A673 (cell line): Measurements from ENCODE around the gene TNFAIP6. TPM values are rescaled to one million over a fixed set of nuclear protein-coding genes. Genes with fewer than 3 reads are reported as not detected.
"Not testable (repeated sequence)": the region's sequence is repeated elsewhere in the genome, so short reads cannot be mapped to it uniquely, and the experiment has no call there.

ENCODE experiments used
- Bru-seq: library from RNA; stranded (reverse); fragments of 400-500 nt; gene quantifications from one replicate; lab custom pipeline; 2021; lab: Mats Ljungman, UMichigan
- BruChase-seq, 2 experiments: library from RNA; stranded (reverse); fragments of 400-500 nt; gene quantifications; one replicate each; lab custom pipeline; 2021; lab: Mats Ljungman, UMichigan
- BruUV-seq: library from RNA; stranded (reverse); fragments of 400-500 nt; replicated peaks from 2 replicates; lab custom pipeline; 2021; lab: Mats Ljungman, UMichigan
- CTCF ChIA-PET: fragments of 300-600 bp; sonication (Branson Sonifier 250); formaldehyde crosslinking; loops from one replicate; lab custom pipeline; 2022; ENCODE audit warnings: antibody characterized with exemption; lab: Charles Lee
- POLR2A ChIA-PET: fragments of 300-600 bp; sonication (Branson Sonifier 250); formaldehyde crosslinking; loops from one replicate; lab custom pipeline; 2022; ENCODE audit warnings: antibody characterized with exemption; ENCODE audit not compliant: low non-redundant PET; lab: Charles Lee
- DNase-seq: peaks from one replicate; pipeline ENCODE4 v3.0.0-alpha.2; 2015; ENCODE audit warnings: low spot score
- H3K27ac ChIP-seq: fragments of 200-600 bp; sonication (generic); 2 replicates; pipeline ENCODE4 v1.5.1; 2016; ENCODE audit warnings: mixed run types, low read depth, mild to moderate bottlenecking, mixed read lengths, antibody characterized with exemption, low read length; ENCODE audit not compliant: poor library complexity, severe bottlenecking
- H3K27me3 ChIP-seq: fragments of 200-600 bp; sonication (generic); replicated peaks from 2 replicates; pipeline ENCODE4 v1.6.1; 2017; ENCODE audit warnings: mixed run types, low read depth, mild to moderate bottlenecking, mixed read lengths, antibody characterized with exemption, low read length; ENCODE audit not compliant: insufficient read depth, poor library complexity
- H3K36me3 ChIP-seq: fragments of 200-600 bp; sonication (generic); 2 replicates; pipeline ENCODE4 v1.6.1; 2016; ENCODE audit warnings: mixed run types, mild to moderate bottlenecking, mixed read lengths, antibody characterized with exemption, low read length; ENCODE audit not compliant: insufficient read depth, poor library complexity, severe bottlenecking
- H3K4me1 ChIP-seq: fragments of 200-600 bp; sonication (generic); 2 replicates; pipeline ENCODE4 v1.6.1; 2017; ENCODE audit warnings: mixed run types, mild to moderate bottlenecking, mixed read lengths, antibody characterized with exemption, low read length; ENCODE audit not compliant: insufficient read depth, poor library complexity, severe bottlenecking
- H3K4me3 ChIP-seq: fragments of 200-600 bp; sonication (generic); 2 replicates; pipeline ENCODE4 v1.5.1; 2016; ENCODE audit warnings: low read depth, mixed run types, mild to moderate bottlenecking, mixed read lengths, low read length; ENCODE audit not compliant: poor library complexity, severe bottlenecking
- H3K9me3 ChIP-seq: fragments of 200-600 bp; sonication (generic); 2 replicates; pipeline ENCODE4 v1.6.1; 2016; ENCODE audit warnings: mixed run types, low read depth, mild to moderate bottlenecking, mixed read lengths, antibody characterized with exemption, low read length; ENCODE audit not compliant: poor library complexity, severe bottlenecking
- EZH2 ChIP-seq: fragments of 200-600 bp; sonication (generic); IDR thresholded peaks from 2 replicates; pipeline ENCODE4 v1.6.1; 2017; ENCODE audit warnings: borderline replicate concordance, low read depth, mild to moderate bottlenecking, mixed read lengths, antibody characterized with exemption, low read length; ENCODE audit not compliant: poor library complexity, severe bottlenecking
- intact Hi-C: fragments of 100-400 bp; cut with micrococcal nuclease; formaldehyde crosslinking; loops from one replicate; pipeline ENCODE4 v1.10.0; 2022; ENCODE audit not compliant: unreplicated experiment
- long read RNA-seq: library from polyadenylated mRNA; stranded (forward); transcript quantifications from one replicate; pipeline ENCODE4 v2.0.0, GENCODE V29; 2022
- total RNA-seq: library from RNA; stranded (reverse); gene quantifications from 2 replicates; pipeline ENCODE4 v1.2.3, GENCODE V29; 2021
- TF ChIP-seq, protein P1 (sequence below): fragments of 300-800, 200-600 bp; sonication (generic); conservative IDR thresholded peaks from 2 replicates; pipeline ENCODE4 v1.5.1; 2017; ENCODE audit warnings: low read depth, mild to moderate bottlenecking, antibody characterized with exemption, low read length, moderate library complexity, mixed read lengths

TNFAIP6 gene, protein sequence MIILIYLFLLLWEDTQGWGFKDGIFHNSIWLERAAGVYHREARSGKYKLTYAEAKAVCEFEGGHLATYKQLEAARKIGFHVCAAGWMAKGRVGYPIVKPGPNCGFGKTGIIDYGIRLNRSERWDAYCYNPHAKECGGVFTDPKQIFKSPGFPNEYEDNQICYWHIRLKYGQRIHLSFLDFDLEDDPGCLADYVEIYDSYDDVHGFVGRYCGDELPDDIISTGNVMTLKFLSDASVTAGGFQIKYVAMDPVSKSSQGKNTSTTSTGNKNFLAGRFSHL
- total RNA-seq (123 and 135 TPM in 2 replicates), Bru-seq, nascent RNA (percentile 97 among the genes with signal in this experiment), BruChase-seq, experiment 1, labeled RNA remaining after a 2-hour chase (percentile 93 among the genes with signal in this experiment), BruChase-seq, experiment 2, labeled RNA remaining after a 6-hour chase (percentile 89 among the genes with signal in this experiment)
- long read RNA-seq, transcript TNFAIP6-201 (6 exons, 1,424 nt) = major isoform, 475 of 524 reads
- long read RNA-seq, partial matches to known transcripts = 35 of 524 reads
- long read RNA-seq, other reads (novel, unspliced or antisense) = 14 of 524 reads

DNA sequence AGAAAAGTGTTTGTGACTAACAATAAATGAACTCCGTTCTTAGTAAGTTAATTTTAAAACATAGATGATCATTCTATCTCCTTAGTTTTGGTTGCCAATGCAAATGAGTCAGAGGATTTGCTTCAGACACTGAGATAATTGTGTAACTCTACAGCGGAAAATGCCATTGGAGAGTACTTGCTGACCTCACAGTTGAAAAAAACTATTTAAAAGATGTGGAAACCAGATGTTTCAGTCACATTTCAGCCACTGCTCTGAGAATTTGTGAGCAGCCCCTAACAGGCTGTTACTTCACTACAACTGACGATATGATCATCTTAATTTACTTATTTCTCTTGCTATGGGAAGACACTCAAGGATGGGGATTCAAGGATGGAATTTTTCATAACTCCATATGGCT is at the start of gene TNFAIP6:
TNFAIP6 (plus strand) TSS at position 234 of the 400 bp plus-strand sequence; CDS start at position 309, 75 bp downstream.
- CTCF ChIA-PET = no interaction called here
- BruUV-seq = no TSS peak
- TF ChIP-seq, protein P1, sequence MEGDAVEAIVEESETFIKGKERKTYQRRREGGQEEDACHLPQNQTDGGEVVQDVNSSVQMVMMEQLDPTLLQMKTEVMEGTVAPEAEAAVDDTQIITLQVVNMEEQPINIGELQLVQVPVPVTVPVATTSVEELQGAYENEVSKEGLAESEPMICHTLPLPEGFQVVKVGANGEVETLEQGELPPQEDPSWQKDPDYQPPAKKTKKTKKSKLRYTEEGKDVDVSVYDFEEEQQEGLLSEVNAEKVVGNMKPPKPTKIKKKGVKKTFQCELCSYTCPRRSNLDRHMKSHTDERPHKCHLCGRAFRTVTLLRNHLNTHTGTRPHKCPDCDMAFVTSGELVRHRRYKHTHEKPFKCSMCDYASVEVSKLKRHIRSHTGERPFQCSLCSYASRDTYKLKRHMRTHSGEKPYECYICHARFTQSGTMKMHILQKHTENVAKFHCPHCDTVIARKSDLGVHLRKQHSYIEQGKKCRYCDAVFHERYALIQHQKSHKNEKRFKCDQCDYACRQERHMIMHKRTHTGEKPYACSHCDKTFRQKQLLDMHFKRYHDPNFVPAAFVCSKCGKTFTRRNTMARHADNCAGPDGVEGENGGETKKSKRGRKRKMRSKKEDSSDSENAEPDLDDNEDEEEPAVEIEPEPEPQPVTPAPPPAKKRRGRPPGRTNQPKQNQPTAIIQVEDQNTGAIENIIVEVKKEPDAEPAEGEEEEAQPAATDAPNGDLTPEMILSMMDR = no peak
- no peak for TF ChIP-seq EZH2
- Histone ChIP-seq H3K9me3 (no peaks in the 10 kb centered on the region), H3K27me3 (no peaks in the 10 kb centered on the region), H3K4me1 (peaks cover 30% of the 10 kb centered on the region), H3K36me3 (peaks cover 11% of the 10 kb centered on the region), H3K4me3 (peak within 1 kb of the TSS; percentile 56), H3K27ac (peak within 1 kb of the TSS; percentile 69)
- intact Hi-C loops = no loop called here
- POLR2A ChIA-PET = no interaction called here
- peak; percentile 94 for DNase-seq

- H3K4me3 ChIP-seq, DNase-seq, intact Hi-C loops, H3K27ac ChIP-seq, H3K27me3 ChIP-seq, POLR2A ChIA-PET, H3K9me3 ChIP-seq, CTCF ChIA-PET, BruUV-seq: not testable (repeated sequence)
- Histone ChIP-seq H3K36me3 (peaks cover 18% of the 10 kb centered on the region), H3K4me1 (peaks cover 36% of the 10 kb centered on the region)
These were observed 47.1 kb upstream of the TNFAIP6 start for GRCh38 chr2:151310313-151310712.

DNA sequence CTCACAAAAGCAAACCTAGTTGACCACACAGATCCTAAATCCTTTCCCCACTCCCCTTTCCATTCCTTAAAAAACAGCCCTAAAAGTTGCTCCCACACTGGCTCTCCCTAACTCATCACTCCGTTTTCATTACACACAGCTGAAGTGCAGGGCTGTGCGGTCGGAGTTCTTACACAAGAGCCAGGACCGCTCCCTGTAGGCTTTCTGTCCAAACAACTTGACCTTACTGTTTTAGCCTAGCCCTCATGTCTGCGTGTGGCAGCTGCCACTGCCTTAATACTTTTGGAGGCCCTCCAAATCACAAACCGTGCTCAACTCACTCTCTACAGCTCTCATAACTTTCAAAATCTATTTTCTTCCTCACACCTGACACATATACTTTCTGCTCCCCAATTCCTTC is 45.0 kb upstream of the TNFAIP6 start:
- H3K27me3 ChIP-seq, H3K36me3 ChIP-seq: not testable (repeated sequence)

GRCh38 chr2:151315381-151315903 is 42.0 kb upstream of the TNFAIP6 start:
- Histone ChIP-seq H3K27ac (peak overlapping the region; percentile 74), H3K9me3 (peaks cover 4% of the 10 kb centered on the region), H3K4me1 (peaks cover 40% of the 10 kb centered on the region), H3K27me3 (no peaks in the 10 kb centered on the region), H3K36me3 (peaks cover 13% of the 10 kb centered on the region), H3K4me3 (peak overlapping the region; percentile 26)
- ChIA-PET POLR2A (interaction anchor here (0.8 kb wide), 1 partner anchor 32 kb away, joined by 4 read pairs; no protein-coding TSS in a partner anchor), CTCF (interaction anchor here (1.0 kb wide), 1 partner anchor 9 kb away, joined by 3 read pairs; no protein-coding TSS in a partner anchor)
- BruUV-seq = no TSS peak
- intact Hi-C loops = no loop called here
- TF ChIP-seq EZH2 = no peak
- TF ChIP-seq, protein P1 = no peak
- peak; percentile 84 for DNase-seq

More for the DNA sequence above, 45.0 kb upstream of the TNFAIP6 start:
- H3K27ac ChIP-seq, BruUV-seq, POLR2A ChIA-PET, DNase-seq, CTCF ChIA-PET, H3K4me3 ChIP-seq, H3K9me3 ChIP-seq, intact Hi-C loops: not testable (repeated sequence)
- H3K4me1 ChIP-seq = peaks cover 37% of the 10 kb centered on the region
